Ovary (tissue), 9 donors: ENCODE measurements around the gene TPST1. TPM values are rescaled to one million over a fixed set of nuclear protein-coding genes. Genes with fewer than 3 reads are reported as not detected.

ENCODE experiments used
- DNase-seq, 5 donors: peaks; one replicate each; pipeline ENCODE4 v3.0.0-alpha.2; 2019 to 2020
- H3K27ac ChIP-seq, 2 donors: fragments of 200-600 bp; one replicate each; pipeline versions ENCODE4 v1.5.1 to v1.8.0; 2019 to 2022
- H3K27me3 ChIP-seq: fragments of 200-600 bp; one replicate; pipeline ENCODE4 v1.8.0; 2022
- H3K36me3 ChIP-seq: fragments of 200-600 bp; sonication (generic); one replicate; pipeline ENCODE4 v1.5.1; 2019
- H3K4me1 ChIP-seq: one replicate; pipeline ENCODE4 v1.8.1; 2013; ENCODE audit warnings: mild to moderate bottlenecking, moderate library complexity; ENCODE audit not compliant: insufficient read depth
- H3K4me3 ChIP-seq: fragments of 200-600 bp; sonication (generic); one replicate; pipeline ENCODE4 v1.5.1; 2017
- H3K9me3 ChIP-seq, 2 donors: fragments of 200-600 bp in 1 of 2; sonication (generic) in 1 of 2; one replicate each; pipeline versions ENCODE4 v1.5.1 to v1.8.1; 2013 to 2019; ENCODE audit warnings: mild to moderate bottlenecking in 1 of 2, moderate library complexity in 1 of 2
- CTCF ChIP-seq, 3 donors: fragments of 450-650 bp in 2 of 3; fragments of 200-600 bp in 1 of 3; IDR thresholded peaks; one replicate each; pipeline versions ENCODE4 v1.5.1 to v1.8.0; 2016 to 2022; ENCODE audit warnings: antibody characterized with exemption in 3 of 3, mild to moderate bottlenecking in 1 of 3
- EP300 ChIP-seq: sonication (generic); formaldehyde crosslinking; IDR thresholded peaks from one replicate; pipeline ENCODE4 v1.6.1; 2017; ENCODE audit warnings: antibody characterized with exemption
- POLR2A ChIP-seq: fragments of 450-650 bp; IDR thresholded peaks from one replicate; pipeline ENCODE4 v1.6.1; 2017; ENCODE audit warnings: antibody characterized with exemption, mild to moderate bottlenecking, moderate library complexity
- WGBS, 3 donors: extraction: QIAGEN DNeasy Blood & Tissue Kit in 1 of 3; methylation state at CpG; one replicate each; pipeline versions ENCODE4 v1.1.5 to v1.1.7; 2013 to 2017; 5-methylcytosine and 5-hydroxymethylcytosine counted together
- intact Hi-C, 4 donors: fragments of 100-400 bp; cut with DNase I; formaldehyde crosslinking; loops; one replicate each; pipeline versions ENCODE4 v1.11.0 to v1.15.1; 2022 to 2023
- polyA plus RNA-seq, 2 donors: library from polyadenylated mRNA; stranded (reverse); fragments of 200-250 nt in 1 of 2; fragments of 350-450 nt in 1 of 2; fragmentation: Illumina TruSeq in 1 of 2; extraction: RNeasy Lipid Tissue Mini Kit (QIAGEN cat#74804) in 1 of 2; gene quantifications; one replicate each; pipeline ENCODE4 v1.2.3, GENCODE V29; 2013 to 2014
- total RNA-seq, 7 donors: library from RNA; depleted of rRNA in 2 of 7; stranded (reverse); fragments of >200 nt in 2 of 7; fragmentation: NEBNext Ultra II Directional in 3 of 7; extraction: Animal tissue kit (Norgen Biotek cat#: 25700) in 3 of 7; gene quantifications; one replicate each; pipeline versions ENCODE4 v1.1.0 to v1.2.4, GENCODE V29; 2016 to 2023
- donor health status: DM: no; HTN: no; CAD: no; lungs with moderate emphysema.
- donor health status: DM: no; HTN: no; CAD: no.
- donor health status: Bipolar disorder and iron deficiency.
- donor health status: DM: yes; HTN: yes; CAD: no.
- donor health status: DM: no; HTN: no; CAD: no.
- donor health status: DM: yes; HTN: yes; CAD: no.

Gene TPST1
- total and polyA plus RNA-seq, 9 donors, result 18.9 to 42.6 (median 30.3) TPM

- TF ChIP-seq CTCF (IDR thresholded peaks at IDR 0.05) (no peak), EP300 (no peak), POLR2A (no peak)
- 9 to 14% (median 12%) methylated on average over 1 of the region's 1 CpG for WGBS, 3 donors
- H3K4me3 ChIP-seq, result no peak overlapping the region
- peak overlapping the region in 1 of 2 donors; percentile 29 for H3K27ac ChIP-seq
- H3K9me3 ChIP-seq, result no peaks in the 10 kb centered on the region
- H3K27me3 ChIP-seq, result no peaks in the 10 kb centered on the region
- intact Hi-C loops, result no loop called here
- H3K36me3 ChIP-seq, result no peaks in the 10 kb centered on the region
- peaks cover 7% of the 10 kb centered on the region for H3K4me1 ChIP-seq
- peak in 4 of 5 donors; percentile 31 to 72 (median 52) for DNase-seq
Observed at GRCh38 chr7:66330961-66331360, 125.8 kb downstream of the TPST1 start.

- Histone ChIP-seq H3K4me3 (no peak overlapping the region), H3K9me3 (no peaks in the 10 kb centered on the region), H3K27ac (no peak overlapping the region), H3K4me1 (peaks cover 7% of the 10 kb centered on the region), H3K36me3 (no peaks in the 10 kb centered on the region), H3K27me3 (no peaks in the 10 kb centered on the region)
- DNase-seq, result no peak
- intact Hi-C loops, result no loop called here
- TF ChIP-seq CTCF (IDR thresholded peaks at IDR 0.05) (no peak), EP300 (no peak), POLR2A (no peak)
- 93 to 97% (median 94%) methylated on average over 6 of the region's 6 CpGs for WGBS, 3 donors
Observed at GRCh38 chr7:66331883-66332282, 126.7 kb downstream of the TPST1 start.

- no peak for DNase-seq
Observed at GRCh38 chr7:66333443-66333842, 128.3 kb downstream of the TPST1 start.

GRCh38 chr7:66335318-66335717 is 130.2 kb downstream of the TPST1 start:
- no peak overlapping the region for H3K27ac ChIP-seq
- no peak for DNase-seq
- 88 to 91% (median 91%) methylated on average over 6 of the region's 6 CpGs for WGBS, 3 donors
- no peaks in the 10 kb centered on the region for H3K27me3 ChIP-seq
- H3K9me3 ChIP-seq, result no peaks in the 10 kb centered on the region
- TF ChIP-seq EP300 (no peak), POLR2A (no peak), CTCF (IDR thresholded peaks at IDR 0.05) (no peak)
- intact Hi-C loops, result no loop called here
- H3K4me3 ChIP-seq, result no peak overlapping the region
- H3K36me3 ChIP-seq, result no peaks in the 10 kb centered on the region
- peaks cover 4% of the 10 kb centered on the region for H3K4me1 ChIP-seq

More at GRCh38 chr7:66333443-66333842, 128.3 kb downstream of the TPST1 start:
- TF ChIP-seq EP300 (no peak), CTCF (IDR thresholded peaks at IDR 0.05) (no peak), POLR2A (no peak)
- intact Hi-C loops, result no loop called here
- H3K4me3 ChIP-seq, result no peak overlapping the region
- 91 to 100% (median 94%) methylated on average over 1 of the region's 1 CpG for WGBS, 3 donors
- H3K4me1 ChIP-seq, result peaks cover 4% of the 10 kb centered on the region
- no peaks in the 10 kb centered on the region for H3K9me3 ChIP-seq
- no peaks in the 10 kb centered on the region for H3K27me3 ChIP-seq
- no peaks in the 10 kb centered on the region for H3K36me3 ChIP-seq
- no peak overlapping the region for H3K27ac ChIP-seq
